ENCODE data around the gene RPS6KB2. TPM values are rescaled to one million over a fixed set of nuclear protein-coding genes. Genes with fewer than 3 reads are reported as not detected.

The RPS6KB2 gene
- total and polyA plus RNA-seq, 9 of the 15 experiments (the other 6 are each of a cell fraction or from before 2014, with no cell fraction given): 0.42 to 122 (median 82.6) TPM

DNA sequence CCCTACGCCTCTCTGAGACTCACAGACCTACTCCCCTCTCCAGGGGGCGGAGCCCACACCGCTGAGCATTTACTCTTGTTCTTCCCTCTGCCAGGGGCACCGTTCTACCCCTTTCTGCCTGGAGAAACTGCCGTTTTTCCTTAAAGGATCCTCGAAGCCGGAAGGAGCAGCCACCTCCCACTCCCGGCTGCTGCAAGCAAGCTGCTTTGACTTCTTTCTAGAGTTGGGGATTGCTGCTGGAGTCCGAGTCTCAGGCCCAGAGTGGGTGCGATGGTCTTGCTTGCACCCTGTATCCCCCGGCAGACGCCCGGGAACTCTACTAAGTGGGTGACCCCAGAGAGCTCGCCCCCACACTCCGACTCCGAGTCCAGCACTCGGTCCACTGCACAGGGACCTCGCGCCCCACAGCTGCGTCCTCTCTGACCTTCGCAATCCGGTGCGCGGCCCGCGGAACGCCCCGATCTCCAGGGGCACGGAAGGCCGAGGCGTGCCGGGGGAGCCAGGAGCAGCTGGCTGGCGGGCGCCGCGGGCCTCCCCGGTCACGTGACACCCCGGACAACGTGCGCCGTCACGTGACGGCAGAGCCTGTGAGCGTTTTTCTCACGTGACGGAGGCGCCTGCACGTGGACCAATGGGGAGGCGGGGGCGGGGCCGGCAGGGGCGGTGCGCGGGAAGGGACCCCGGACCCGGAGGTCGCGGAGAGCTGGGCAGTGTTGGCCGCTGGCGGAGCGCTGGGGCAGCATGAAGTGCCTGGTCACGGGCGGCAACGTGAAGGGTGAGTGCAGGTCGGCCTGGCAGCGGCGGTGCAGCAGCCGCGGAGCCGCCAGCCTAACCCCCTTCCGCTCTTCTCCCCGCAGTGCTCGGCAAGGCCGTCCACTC lies 36.8 kb upstream of the RPS6KB2 start, which contains the start of gene RAD9A (continued):
- TF ChIP-seq ZNF121 (CRISPR knock-in tag; conservative IDR thresholded peaks at IDR 0.05) (no peak), LCOR (CRISPR knock-in tag; IDR thresholded peaks at IDR 0.05) (peak; percentile 91), GABPB2 (CRISPR knock-in tag; conservative IDR thresholded peaks at IDR 0.05) (no peak), MTA1 (IDR thresholded peaks at IDR 0.05; ENCODE audit: borderline replicate concordance) (no peak), NFIX (CRISPR knock-in tag; IDR thresholded peaks at IDR 0.05; ENCODE audit: low read depth) (no peak), L3MBTL2 (IDR thresholded peaks at IDR 0.05) (peak; percentile 95), ZC3H11A (IDR thresholded peaks at IDR 0.05; ENCODE audit: low read depth, low read length) (no peak), RBM22 (IDR thresholded peaks at IDR 0.05; ENCODE audit: low read depth, low read length, poor library complexity, severe bottlenecking) (peak; percentile 55), FOXM1 (IDR thresholded peaks at IDR 0.05; ENCODE audit: low read depth) (no peak), FOXM1 (CRISPR knock-in tag; IDR thresholded peaks at IDR 0.05; ENCODE audit: low read depth) (peak; percentile 72; the same call in 1 of the 2 replicates), CHD1 (IDR thresholded peaks at IDR 0.05; ENCODE audit: low read length) (peak; percentile 64), ZNF282 (CRISPR knock-in tag; IDR thresholded peaks at IDR 0.05) (peak; percentile 68; the same call in 1 of the 2 replicates), SRSF1 (IDR thresholded peaks at IDR 0.05; ENCODE audit: low read depth, low read length) (no peak), HNRNPL (IDR thresholded peaks at IDR 0.05; ENCODE audit: low read depth, low read length) (peak; percentile 67; the same call in 1 of the 2 replicates)
- TF ChIP-seq, protein P1, sequence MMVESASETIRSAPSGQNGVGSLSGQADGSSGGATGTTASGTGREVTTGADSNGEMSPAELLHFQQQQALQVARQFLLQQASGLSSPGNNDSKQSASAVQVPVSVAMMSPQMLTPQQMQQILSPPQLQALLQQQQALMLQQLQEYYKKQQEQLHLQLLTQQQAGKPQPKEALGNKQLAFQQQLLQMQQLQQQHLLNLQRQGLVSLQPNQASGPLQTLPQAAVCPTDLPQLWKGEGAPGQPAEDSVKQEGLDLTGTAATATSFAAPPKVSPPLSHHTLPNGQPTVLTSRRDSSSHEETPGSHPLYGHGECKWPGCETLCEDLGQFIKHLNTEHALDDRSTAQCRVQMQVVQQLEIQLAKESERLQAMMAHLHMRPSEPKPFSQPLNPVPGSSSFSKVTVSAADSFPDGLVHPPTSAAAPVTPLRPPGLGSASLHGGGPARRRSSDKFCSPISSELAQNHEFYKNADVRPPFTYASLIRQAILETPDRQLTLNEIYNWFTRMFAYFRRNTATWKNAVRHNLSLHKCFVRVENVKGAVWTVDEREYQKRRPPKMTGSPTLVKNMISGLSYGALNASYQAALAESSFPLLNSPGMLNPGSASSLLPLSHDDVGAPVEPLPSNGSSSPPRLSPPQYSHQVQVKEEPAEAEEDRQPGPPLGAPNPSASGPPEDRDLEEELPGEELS (CRISPR knock-in tag; IDR thresholded peaks at IDR 0.05; ENCODE audit: borderline replicate concordance): peak; percentile 51; the same call in 1 of the 2 replicates
- TF ChIP-seq, protein P2, sequence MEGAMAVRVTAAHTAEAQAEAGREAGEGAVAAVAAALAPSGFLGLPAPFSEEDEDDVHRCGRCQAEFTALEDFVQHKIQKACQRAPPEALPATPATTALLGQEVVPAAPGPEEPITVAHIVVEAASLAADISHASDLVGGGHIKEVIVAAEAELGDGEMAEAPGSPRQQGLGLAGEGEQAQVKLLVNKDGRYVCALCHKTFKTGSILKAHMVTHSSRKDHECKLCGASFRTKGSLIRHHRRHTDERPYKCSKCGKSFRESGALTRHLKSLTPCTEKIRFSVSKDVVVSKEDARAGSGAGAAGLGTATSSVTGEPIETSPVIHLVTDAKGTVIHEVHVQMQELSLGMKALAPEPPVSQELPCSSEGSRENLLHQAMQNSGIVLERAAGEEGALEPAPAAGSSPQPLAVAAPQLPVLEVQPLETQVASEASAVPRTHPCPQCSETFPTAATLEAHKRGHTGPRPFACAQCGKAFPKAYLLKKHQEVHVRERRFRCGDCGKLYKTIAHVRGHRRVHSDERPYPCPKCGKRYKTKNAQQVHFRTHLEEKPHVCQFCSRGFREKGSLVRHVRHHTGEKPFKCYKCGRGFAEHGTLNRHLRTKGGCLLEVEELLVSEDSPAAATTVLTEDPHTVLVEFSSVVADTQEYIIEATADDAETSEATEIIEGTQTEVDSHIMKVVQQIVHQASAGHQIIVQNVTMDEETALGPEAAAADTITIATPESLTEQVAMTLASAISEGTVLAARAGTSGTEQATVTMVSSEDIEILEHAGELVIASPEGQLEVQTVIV (CRISPR knock-in tag; IDR thresholded peaks at IDR 0.05; ENCODE audit: borderline replicate concordance): no peak
- TF ChIP-seq, protein P3, sequence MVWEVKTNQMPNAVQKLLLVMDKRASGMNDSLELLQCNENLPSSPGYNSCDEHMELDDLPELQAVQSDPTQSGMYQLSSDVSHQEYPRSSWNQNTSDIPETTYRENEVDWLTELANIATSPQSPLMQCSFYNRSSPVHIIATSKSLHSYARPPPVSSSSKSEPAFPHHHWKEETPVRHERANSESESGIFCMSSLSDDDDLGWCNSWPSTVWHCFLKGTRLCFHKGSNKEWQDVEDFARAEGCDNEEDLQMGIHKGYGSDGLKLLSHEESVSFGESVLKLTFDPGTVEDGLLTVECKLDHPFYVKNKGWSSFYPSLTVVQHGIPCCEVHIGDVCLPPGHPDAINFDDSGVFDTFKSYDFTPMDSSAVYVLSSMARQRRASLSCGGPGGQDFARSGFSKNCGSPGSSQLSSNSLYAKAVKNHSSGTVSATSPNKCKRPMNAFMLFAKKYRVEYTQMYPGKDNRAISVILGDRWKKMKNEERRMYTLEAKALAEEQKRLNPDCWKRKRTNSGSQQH (CRISPR knock-in tag; IDR thresholded peaks at IDR 0.05): no peak
- TF ChIP-seq, protein P4, sequence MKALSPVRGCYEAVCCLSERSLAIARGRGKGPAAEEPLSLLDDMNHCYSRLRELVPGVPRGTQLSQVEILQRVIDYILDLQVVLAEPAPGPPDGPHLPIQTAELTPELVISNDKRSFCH (CRISPR knock-in tag; IDR thresholded peaks at IDR 0.05): no peak
- TF ChIP-seq, protein P4 (tag; IDR thresholded peaks at IDR 0.05): peak; percentile 48; the same call in 1 of the 2 replicates
- TF ChIP-seq, protein P5, sequence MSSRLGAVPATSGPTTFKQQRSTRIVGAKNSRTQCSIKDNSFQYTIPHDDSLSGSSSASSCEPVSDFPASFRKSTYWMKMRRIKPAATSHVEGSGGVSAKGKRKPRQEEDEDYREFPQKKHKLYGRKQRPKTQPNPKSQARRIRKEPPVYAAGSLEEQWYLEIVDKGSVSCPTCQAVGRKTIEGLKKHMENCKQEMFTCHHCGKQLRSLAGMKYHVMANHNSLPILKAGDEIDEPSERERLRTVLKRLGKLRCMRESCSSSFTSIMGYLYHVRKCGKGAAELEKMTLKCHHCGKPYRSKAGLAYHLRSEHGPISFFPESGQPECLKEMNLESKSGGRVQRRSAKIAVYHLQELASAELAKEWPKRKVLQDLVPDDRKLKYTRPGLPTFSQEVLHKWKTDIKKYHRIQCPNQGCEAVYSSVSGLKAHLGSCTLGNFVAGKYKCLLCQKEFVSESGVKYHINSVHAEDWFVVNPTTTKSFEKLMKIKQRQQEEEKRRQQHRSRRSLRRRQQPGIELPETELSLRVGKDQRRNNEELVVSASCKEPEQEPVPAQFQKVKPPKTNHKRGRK (tag; IDR thresholded peaks at IDR 0.05): no peak

Data from K562 (cell line).